Measurements from ENCODE around the gene PLCH1. TPM values are rescaled to one million over a fixed set of nuclear protein-coding genes. Genes with fewer than 3 reads are reported as not detected.

The PLCH1 gene
- total and polyA plus RNA-seq, 3 donors from 2014 or later: 23.2 to 32.1 (median 29.3) TPM

GRCh38 chr3:155572085-155572484, 172.8 kb downstream of the PLCH1 start:
- Histone ChIP-seq H3K4me3 (no peak overlapping the region), H3K4me1 (no peaks in the 10 kb centered on the region), H3K27me3 (no peaks in the 10 kb centered on the region), H3K27ac (no peak overlapping the region), H3K36me3 (ENCODE audit: low read depth, missing control alignments) (no peaks in the 10 kb centered on the region), H3K9me3 (no peaks in the 10 kb centered on the region)
- TF ChIP-seq CTCF (IDR thresholded peaks at IDR 0.05) (no peak), POLR2A (IDR thresholded peaks at IDR 0.05) (no peak)
- DNase-seq: no peak
- intact Hi-C loops (cut with DNase I; ENCODE audit: low total_unique reads): no loop called here
- WGBS, 2 donors: 50 to 62% methylated on average over 1 of the region's 1 CpG

GRCh38 chr3:155568295-155568694, 176.6 kb downstream of the PLCH1 start:
- no peak for DNase-seq
- TF ChIP-seq POLR2A (IDR thresholded peaks at IDR 0.05): no peak
- TF ChIP-seq CTCF (IDR thresholded peaks at IDR 0.05): no peak

GRCh38 chr3:155560594-155560993, 184.3 kb downstream of the PLCH1 start:
- no peak for DNase-seq
- Histone ChIP-seq H3K4me1 (no peaks in the 10 kb centered on the region), H3K36me3 (ENCODE audit: low read depth, missing control alignments) (no peaks in the 10 kb centered on the region), H3K27ac (no peak overlapping the region), H3K27me3 (no peaks in the 10 kb centered on the region), H3K4me3 (no peak overlapping the region), H3K9me3 (no peaks in the 10 kb centered on the region)
- WGBS, 2 donors: 72 to 75% methylated on average over 1 of the region's 1 CpG
- intact Hi-C loops (cut with DNase I; ENCODE audit: low total_unique reads): no loop called here
- TF ChIP-seq POLR2A (IDR thresholded peaks at IDR 0.05): no peak
- TF ChIP-seq CTCF (IDR thresholded peaks at IDR 0.05): no peak

More at GRCh38 chr3:155568295-155568694, 176.6 kb downstream of the PLCH1 start:
- WGBS, 2 donors: 81 to 93% methylated on average over 3 of the region's 3 CpGs
- no peaks in the 10 kb centered on the region for H3K9me3 ChIP-seq
- intact Hi-C loops (cut with DNase I; ENCODE audit: low total_unique reads): no loop called here
- H3K4me3 ChIP-seq: no peak overlapping the region
- no peaks in the 10 kb centered on the region for H3K36me3 ChIP-seq (ENCODE audit: low read depth, missing control alignments)
- H3K27me3 ChIP-seq: no peaks in the 10 kb centered on the region
- H3K27ac ChIP-seq: no peak overlapping the region
- H3K4me1 ChIP-seq: no peaks in the 10 kb centered on the region

- no peak for TF ChIP-seq CTCF (IDR thresholded peaks at IDR 0.05)
- intact Hi-C loops (cut with DNase I; ENCODE audit: low total_unique reads): no loop called here
- H3K27me3 ChIP-seq: no peaks in the 10 kb centered on the region
- H3K9me3 ChIP-seq: no peaks in the 10 kb centered on the region
- H3K4me3 ChIP-seq: no peak overlapping the region
- no peaks in the 10 kb centered on the region for H3K36me3 ChIP-seq (ENCODE audit: low read depth, missing control alignments)
- no peak for DNase-seq
- H3K27ac ChIP-seq: no peak overlapping the region
- no peaks in the 10 kb centered on the region for H3K4me1 ChIP-seq
- 90 to 100% methylated on average over 1 of the region's 1 CpG for WGBS, 2 donors
These were observed 184.7 kb downstream of the PLCH1 start for GRCh38 chr3:155560135-155560534.

- Histone ChIP-seq H3K9me3 (no peaks in the 10 kb centered on the region), H3K36me3 (ENCODE audit: low read depth, missing control alignments) (no peaks in the 10 kb centered on the region), H3K27me3 (no peaks in the 10 kb centered on the region), H3K4me1 (no peaks in the 10 kb centered on the region), H3K27ac (no peak overlapping the region), H3K4me3 (no peak overlapping the region)
- 58 to 65% methylated on average over 4 of the region's 4 CpGs for WGBS, 2 donors
- TF ChIP-seq POLR2A (IDR thresholded peaks at IDR 0.05) (no peak), CTCF (IDR thresholded peaks at IDR 0.05) (no peak)
- DNase-seq: no peak
- intact Hi-C loops (cut with DNase I; ENCODE audit: low total_unique reads): no loop called here
These were observed 188.3 kb downstream of the PLCH1 start for GRCh38 chr3:155556531-155556930.
